ENCODE results near the gene CYSTM1.

CYSTM1 gene

GRCh38 chr5:140208065-140208464 lies 33.1 kb downstream of the CYSTM1 start:
- DNase-seq (ENCODE audit: low read depth): no peak

DNA sequence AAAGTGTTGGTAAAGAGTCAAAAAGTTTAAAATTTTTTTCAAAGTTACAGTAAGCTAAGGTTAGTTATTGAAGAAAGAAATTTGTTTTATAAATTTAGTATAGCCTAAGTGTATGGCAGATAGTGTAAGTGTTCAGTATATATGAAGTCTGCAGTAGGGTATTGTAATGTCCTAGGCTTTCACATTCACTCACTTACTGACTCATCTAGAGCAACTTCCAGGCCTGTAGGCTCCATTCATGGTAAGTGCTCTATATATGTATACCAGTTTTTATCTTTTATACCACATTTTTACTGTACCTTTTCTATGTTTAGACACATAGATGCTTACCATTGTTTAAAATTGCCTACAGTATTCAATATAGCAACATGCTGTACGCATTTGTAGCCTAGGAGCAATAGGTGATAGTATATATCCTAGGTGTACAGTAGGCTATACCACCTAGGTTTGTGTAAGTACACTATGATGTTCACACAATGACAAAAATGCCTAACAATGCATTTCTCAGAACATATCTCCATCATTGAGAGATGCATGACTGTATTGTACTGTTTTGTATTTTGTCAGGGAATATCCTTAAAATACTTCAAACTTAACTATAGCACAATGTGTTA lies 38.5 kb downstream of the CYSTM1 start:
- DNase-seq (ENCODE audit: low read depth): no peak

GRCh38 chr5:140214831-140215230 lies 39.8 kb downstream of the CYSTM1 start:
- DNase-seq (ENCODE audit: low read depth): no peak

DNA sequence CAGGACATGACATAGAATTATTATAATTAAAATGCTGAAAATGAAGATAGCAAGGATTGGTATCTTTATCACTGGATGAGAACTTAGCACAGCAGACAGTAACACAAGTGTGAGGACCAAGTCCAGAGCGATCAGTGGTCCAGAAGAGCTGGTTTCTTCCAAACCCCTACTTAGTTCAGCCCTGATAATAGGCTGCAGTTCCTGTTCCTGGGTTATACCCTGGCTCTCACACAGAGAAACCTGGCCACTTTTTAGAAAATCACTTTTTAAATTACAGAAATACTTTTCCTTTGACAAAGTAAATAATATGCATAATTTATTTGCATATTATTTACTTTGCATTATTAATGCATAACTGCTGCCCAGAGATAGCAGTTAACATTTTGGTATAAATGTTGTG lies 40.3 kb downstream of the CYSTM1 start:
- no peak for DNase-seq (ENCODE audit: low read depth)

DNA sequence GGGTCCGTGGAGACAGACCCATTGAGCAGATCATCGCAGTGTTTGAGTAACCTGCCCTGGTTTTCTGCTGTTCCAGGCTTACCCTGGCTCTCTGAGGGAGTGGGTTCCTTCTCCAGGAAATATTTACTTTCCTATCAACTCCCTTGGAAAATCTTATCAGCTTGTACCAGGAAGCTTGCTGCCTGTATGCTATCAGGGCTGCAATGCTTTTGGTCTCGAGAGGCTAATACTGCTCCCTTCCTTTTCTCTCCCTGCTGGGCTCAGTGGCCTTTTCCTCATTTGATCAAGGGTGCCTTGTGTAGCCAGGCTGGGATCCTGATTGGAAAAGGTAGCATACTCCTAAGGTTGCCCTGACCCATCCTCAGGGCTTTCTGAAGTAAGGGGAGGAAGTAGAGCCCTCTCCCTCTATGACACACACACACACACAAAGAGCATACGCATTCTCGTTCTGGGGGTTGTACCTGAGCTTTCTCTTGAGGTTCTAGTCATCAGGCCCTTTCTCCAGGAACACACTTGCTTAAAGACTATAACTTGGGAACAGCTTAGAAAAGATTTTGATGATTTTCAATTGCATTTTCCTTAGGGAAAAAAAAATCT lies 41.6 kb downstream of the CYSTM1 start:
- no peak for DNase-seq (ENCODE audit: low read depth)

DNA sequence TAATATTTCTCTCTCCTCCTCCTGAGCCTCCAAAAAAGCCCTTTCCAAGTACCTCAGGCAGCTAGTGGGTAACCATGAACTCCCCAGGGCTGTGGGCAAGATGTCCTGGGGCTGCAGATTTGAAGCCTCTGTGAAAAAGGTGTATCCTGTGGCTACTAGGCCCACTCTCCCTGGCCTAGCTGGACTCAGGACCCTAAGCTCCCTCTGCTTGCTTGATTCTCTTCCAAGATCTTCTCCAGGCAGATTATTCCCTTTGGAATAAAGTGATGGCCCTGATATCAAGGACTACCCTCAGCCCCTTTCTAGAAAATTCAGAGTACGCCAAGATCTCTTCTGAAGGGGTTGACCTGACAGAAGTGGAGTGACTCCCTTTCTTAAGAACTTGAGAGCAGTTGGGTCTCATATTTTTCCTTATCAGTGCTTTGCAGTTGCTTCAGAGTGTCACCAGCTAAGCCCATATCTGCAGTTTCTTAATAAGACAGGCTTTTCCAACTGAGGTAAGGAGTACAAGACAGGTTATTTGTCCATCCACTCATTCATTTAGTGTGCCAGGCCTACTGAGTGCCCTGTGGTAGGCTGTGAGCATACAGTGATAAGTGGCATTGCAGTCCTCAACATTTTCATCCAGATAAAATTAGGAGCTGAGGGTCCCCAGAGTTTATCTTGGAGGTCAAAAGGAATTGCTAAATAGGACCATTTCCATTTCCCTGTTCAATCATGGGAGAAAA lies 42.5 kb downstream of the CYSTM1 start:
- no peak for DNase-seq (ENCODE audit: low read depth)

DNA sequence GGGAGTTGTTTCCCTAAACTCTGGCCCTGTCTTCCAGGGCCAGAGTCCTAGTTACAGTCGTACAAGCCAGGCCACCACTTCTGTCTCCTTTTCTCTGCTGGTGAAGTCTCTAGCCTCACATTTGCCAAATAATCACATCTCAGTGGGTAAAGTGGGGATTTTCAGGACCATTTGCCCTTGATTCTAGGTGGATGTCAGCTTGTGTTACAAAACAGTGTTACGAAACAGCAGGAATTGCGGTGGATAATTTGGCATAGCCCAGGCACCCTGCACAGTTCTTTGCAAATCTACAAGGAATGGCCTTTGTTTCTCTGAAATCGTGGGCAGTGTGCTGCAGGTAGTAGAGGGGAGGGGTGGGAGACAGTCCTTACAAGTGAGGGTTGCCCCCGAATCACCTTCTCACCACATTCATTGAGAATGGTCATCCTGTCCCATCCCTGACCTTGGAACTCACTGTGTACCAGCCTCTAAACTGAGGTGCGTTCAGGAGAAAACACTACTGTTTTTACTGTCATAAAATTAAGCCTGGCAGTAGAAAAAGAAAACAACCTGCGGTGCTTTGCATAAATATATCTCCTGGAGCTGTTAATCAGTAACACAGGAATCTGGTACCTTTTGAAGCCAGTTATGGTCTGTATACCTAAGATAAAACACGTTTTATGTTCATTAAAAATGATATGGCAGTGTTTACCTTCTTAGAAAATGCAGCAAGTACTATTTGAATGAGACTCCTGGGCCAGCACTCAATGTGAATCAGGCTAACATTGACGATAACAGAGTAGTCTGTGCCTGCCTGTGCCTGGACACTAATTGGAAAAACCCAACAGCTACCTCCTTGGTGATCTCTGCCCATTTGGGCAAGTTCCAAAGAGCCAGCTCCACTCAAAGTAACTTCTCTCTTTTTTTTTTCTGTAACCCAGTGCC lies 44.3 kb downstream of the CYSTM1 start:
- no peak for DNase-seq (ENCODE audit: low read depth)

- DNase-seq (ENCODE audit: low read depth): no peak
Measured at GRCh38 chr5:140220032-140220697, 45.2 kb downstream of the CYSTM1 start.

DNA sequence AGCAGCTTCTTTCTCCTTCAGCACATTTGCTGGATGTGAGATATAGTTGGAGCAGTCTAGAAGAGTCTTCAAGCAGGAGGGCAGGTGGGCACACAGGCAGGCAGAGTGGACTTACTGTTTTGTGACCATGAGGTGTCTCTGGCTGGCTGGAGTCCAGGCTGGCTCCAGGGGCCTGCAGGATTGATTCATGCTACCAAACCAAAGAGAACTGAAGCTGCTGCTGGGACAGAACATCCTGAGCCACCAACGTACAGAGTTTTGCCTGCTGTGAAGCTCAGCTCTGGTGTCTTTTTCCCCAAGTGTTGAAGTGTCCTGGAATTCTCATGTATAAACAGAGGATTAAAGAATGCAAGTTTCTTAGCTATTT lies 45.7 kb downstream of the CYSTM1 start:
- DNase-seq (ENCODE audit: low read depth): no peak

GRCh38 chr5:140221697-140222223 lies 46.8 kb downstream of the CYSTM1 start:
- DNase-seq (ENCODE audit: low read depth): no peak

- DNase-seq (ENCODE audit: low read depth): no peak
Measured at GRCh38 chr5:140222416-140222815, 47.4 kb downstream of the CYSTM1 start.

- DNase-seq (ENCODE audit: low read depth): no peak
Measured at GRCh38 chr5:140223567-140223966, 48.6 kb downstream of the CYSTM1 start.

GRCh38 chr5:140224658-140225057 lies 49.7 kb downstream of the CYSTM1 start:
- no peak for DNase-seq (ENCODE audit: low read depth)

DNA sequence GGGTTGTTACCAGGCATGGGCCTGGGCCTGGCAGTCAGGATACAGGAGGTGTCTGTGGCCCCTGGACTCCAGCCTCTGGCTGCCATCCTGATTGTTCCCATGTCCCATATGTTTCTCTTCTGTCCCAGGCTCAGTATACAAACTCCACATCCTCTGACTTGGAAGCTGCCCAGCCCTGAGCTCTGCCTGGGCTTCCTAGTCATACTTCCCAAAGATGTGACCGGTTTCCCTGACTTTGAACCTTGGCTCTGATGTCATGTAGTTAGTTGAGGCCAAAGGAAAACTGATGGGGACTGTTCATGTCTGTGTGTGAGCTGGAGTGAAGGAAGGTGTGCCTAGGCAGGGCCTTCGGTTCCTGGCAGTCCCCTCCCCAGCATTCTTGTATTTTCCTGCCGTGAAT lies 50.4 kb downstream of the CYSTM1 start:
- no peak for DNase-seq (ENCODE audit: low read depth)

GRCh38 chr5:140227046-140227445 lies 52.1 kb downstream of the CYSTM1 start:
- DNase-seq (ENCODE audit: low read depth): no peak

GRCh38 chr5:140228364-140228837 lies 53.4 kb downstream of the CYSTM1 start:
- DNase-seq (ENCODE audit: low read depth): no peak

GRCh38 chr5:140230373-140230772 lies 55.4 kb downstream of the CYSTM1 start:
- DNase-seq (ENCODE audit: low read depth): no peak

- DNase-seq (ENCODE audit: low read depth): no peak
Measured at GRCh38 chr5:140232731-140233130, 57.7 kb downstream of the CYSTM1 start.

DNA sequence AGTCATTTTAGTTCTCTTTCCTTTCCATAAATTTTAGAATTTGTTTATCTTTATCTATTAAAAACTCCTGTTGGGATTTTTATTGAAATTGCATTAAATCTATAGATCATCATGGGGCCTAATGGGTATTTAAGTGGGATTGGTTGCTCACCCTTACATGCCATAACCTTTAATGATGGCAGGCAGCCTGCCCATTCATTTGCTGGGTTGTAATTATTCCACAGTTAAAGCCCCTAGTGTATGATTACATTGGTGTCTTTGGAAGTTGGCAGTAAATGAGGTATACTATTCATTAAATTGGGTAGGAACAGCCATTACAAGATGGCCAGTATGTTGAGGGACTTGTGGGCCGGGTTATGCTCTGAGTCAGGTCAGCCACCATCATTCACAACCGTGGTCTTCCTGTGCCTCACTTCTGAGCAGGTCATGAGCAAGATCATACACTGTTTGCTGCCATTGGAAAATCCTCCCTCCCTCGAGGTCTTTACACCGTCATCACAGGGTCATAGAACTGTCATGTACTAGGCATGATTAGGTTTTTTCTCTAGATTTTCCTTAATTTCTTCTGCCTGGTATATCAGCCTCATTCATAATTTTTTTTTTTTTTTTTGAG lies 59.5 kb downstream of the CYSTM1 start:
- DNase-seq (ENCODE audit: low read depth): no peak

GRCh38 chr5:140235791-140236551 lies 61.0 kb downstream of the CYSTM1 start:
- DNase-seq (ENCODE audit: low read depth): no peak
